Tibial nerve (tissue), 4 donors: Measurements from ENCODE around the gene TPD52L1.

Experiments used
- EP300 ChIP-seq, 2 donors: sonication (generic); formaldehyde crosslinking; IDR thresholded peaks; one replicate each; pipeline ENCODE4 v1.6.1; 2017; ENCODE audit warnings: antibody characterized with exemption in 2 of 2, mild to moderate bottlenecking in 1 of 2
- POLR2A ChIP-seq, 2 donors: fragments of 450-650 bp; IDR thresholded peaks; one replicate each; pipeline ENCODE4 v1.6.1; 2017; ENCODE audit warnings: antibody characterized with exemption in 2 of 2, mild to moderate bottlenecking in 2 of 2, moderate library complexity in 2 of 2
- TF ChIP-seq, protein P1 (sequence below), 5 experiments: fragments of 200-600 bp in 3 of 5; fragments of 450-650 bp in 2 of 5; sonication (generic) in 3 of 5; IDR thresholded peaks; one replicate each; pipeline ENCODE4 v1.5.1; 2016 to 2019; ENCODE audit warnings: antibody characterized with exemption in 5 of 5, mild to moderate bottlenecking in 3 of 5, moderate library complexity in 2 of 5

GRCh38 chr6:125269328-125269985 lies 115.9 kb downstream of the TPD52L1 start:
- TF ChIP-seq POLR2A (IDR thresholded peaks at IDR 0.05) (no peak), EP300 (IDR thresholded peaks at IDR 0.05) (no peak)
- TF ChIP-seq, protein P1, sequence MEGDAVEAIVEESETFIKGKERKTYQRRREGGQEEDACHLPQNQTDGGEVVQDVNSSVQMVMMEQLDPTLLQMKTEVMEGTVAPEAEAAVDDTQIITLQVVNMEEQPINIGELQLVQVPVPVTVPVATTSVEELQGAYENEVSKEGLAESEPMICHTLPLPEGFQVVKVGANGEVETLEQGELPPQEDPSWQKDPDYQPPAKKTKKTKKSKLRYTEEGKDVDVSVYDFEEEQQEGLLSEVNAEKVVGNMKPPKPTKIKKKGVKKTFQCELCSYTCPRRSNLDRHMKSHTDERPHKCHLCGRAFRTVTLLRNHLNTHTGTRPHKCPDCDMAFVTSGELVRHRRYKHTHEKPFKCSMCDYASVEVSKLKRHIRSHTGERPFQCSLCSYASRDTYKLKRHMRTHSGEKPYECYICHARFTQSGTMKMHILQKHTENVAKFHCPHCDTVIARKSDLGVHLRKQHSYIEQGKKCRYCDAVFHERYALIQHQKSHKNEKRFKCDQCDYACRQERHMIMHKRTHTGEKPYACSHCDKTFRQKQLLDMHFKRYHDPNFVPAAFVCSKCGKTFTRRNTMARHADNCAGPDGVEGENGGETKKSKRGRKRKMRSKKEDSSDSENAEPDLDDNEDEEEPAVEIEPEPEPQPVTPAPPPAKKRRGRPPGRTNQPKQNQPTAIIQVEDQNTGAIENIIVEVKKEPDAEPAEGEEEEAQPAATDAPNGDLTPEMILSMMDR (IDR thresholded peaks at IDR 0.05), result no peak
